Brain microvascular endothelial cell (primary cell): ENCODE data around the gene NUMB.
A peak's percentile ranks its signal among the peaks of the same experiment; 100 is the strongest.

Source experiments
- DNase-seq: peaks from one replicate; pipeline ENCODE4 v3.0.0-alpha.2; 2020
- H3K27ac ChIP-seq: fragments of 250-450 bp; sonication (Bioruptor Pico); 2 replicates; pipeline ENCODE4 v1.5.1; 2020; ENCODE audit warnings: mild to moderate bottlenecking, moderate library complexity
- H3K27me3 ChIP-seq: fragments of 250-450 bp; sonication (Bioruptor Pico); replicated peaks from 2 replicates; pipeline ENCODE4 v1.5.1; 2020; ENCODE audit warnings: mild to moderate bottlenecking
- H3K36me3 ChIP-seq: fragments of 250-450 bp; sonication (Bioruptor Pico); replicated peaks from 2 replicates; pipeline ENCODE4 v1.5.1; 2020; ENCODE audit warnings: mild to moderate bottlenecking
- H3K4me3 ChIP-seq: 2 replicates; pipeline ENCODE4 v1.5.1; 2011; ENCODE audit warnings: low read depth, mild to moderate bottlenecking, control low read depth, low read length, moderate library complexity
- CTCF ChIP-seq: IDR thresholded peaks from 2 replicates; pipeline ENCODE4 v1.5.1; 2011; ENCODE audit warnings: low read depth, mild to moderate bottlenecking, moderate library complexity, low read length, control low read depth, inconsistent platforms; ENCODE audit errors: missing control alignments
- in situ Hi-C: cut with HindIII; loops from 2 replicates; pipeline ENCODE4 v1.10.0; 2017; ENCODE audit warnings: low sequenced_read_pairs, low pct_ligation_motif_present

NUMB gene

DNA sequence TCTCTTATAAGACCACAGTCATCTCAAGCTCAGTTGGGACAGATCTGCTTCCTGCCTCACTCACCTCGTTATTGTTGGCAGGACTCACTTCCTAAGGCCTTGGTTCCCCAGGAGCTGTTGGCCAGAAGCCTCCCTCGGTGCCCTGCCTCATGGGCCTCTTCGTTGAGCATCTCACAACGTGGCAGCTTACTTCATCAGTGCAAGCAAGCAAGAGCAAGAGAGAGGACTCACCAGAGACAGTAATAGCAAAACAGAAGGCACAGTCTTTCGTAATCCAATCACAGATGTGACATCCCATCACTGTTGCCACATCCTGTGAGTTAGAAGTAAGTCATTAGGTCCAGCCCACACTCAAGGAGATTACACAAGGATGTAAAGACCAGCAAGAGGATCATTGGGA is 5.1 kb upstream of the NUMB start:
- no peak for TF ChIP-seq CTCF
- peak overlapping the region; percentile 43 for H3K4me3 ChIP-seq
- H3K36me3 ChIP-seq: no peaks in the 10 kb centered on the region
- peak overlapping the region; percentile 80 for H3K27ac ChIP-seq
- DNase-seq: peak; percentile 96
- H3K27me3 ChIP-seq: no peaks in the 10 kb centered on the region
- in situ Hi-C loops: loop anchor here (25.0 kb wide), 2 partner anchors 176 to 276 kb away; no protein-coding TSS in a partner anchor

- H3K36me3 ChIP-seq: no peaks in the 10 kb centered on the region
- no peak for DNase-seq
- TF ChIP-seq CTCF: no peak
- H3K4me3 ChIP-seq: peak overlapping the region; percentile 43
- no peaks in the 10 kb centered on the region for H3K27me3 ChIP-seq
- in situ Hi-C loops: loop anchor here (25.0 kb wide), 2 partner anchors 176 to 276 kb away; no protein-coding TSS in a partner anchor
- peak overlapping the region; percentile 80 for H3K27ac ChIP-seq
Observed at GRCh38 chr14:73462815-73463214, 4.5 kb upstream of the NUMB start.

GRCh38 chr14:73462048-73462715 is 3.8 kb upstream of the NUMB start:
- peak overlapping the region; percentile 43 for H3K4me3 ChIP-seq
- no peak for DNase-seq
- TF ChIP-seq CTCF: no peak
- H3K27ac ChIP-seq: peak overlapping the region; percentile 14
- H3K36me3 ChIP-seq: no peaks in the 10 kb centered on the region
- in situ Hi-C loops: loop anchor here (25.0 kb wide), 2 partner anchors 175 to 275 kb away; no protein-coding TSS in a partner anchor
- H3K27me3 ChIP-seq: no peaks in the 10 kb centered on the region

GRCh38 chr14:73461478-73462047 is 3.2 kb upstream of the NUMB start:
- peak overlapping the region; percentile 43 for H3K4me3 ChIP-seq
- DNase-seq: no peak
- no peaks in the 10 kb centered on the region for H3K36me3 ChIP-seq
- peak overlapping the region; percentile 14 for H3K27ac ChIP-seq
- in situ Hi-C loops: loop anchor here (25.0 kb wide), 2 partner anchors 174 to 274 kb away; no protein-coding TSS in a partner anchor
- no peaks in the 10 kb centered on the region for H3K27me3 ChIP-seq
- TF ChIP-seq CTCF: no peak

DNA sequence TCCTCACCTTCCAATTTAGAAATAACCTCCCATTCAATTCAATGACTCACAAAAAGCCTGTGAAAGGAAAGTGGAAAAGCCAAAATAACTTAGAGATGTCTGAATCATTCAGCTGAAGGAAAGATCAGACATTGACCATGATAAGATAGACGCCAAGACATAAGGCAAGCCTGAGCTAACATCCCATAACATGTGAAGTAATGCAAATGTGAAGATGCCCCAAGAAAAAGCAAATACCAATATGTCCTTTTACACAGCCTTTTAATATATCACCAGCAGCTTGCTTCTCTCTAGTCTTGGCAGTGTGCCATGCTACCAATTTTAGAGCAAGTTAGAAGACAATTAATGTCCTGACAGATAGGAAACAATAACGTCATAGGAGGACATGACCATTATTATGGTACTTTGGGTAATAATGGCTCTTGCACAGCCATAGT is 2.4 kb upstream of the NUMB start:
- TF ChIP-seq CTCF: no peak
- in situ Hi-C loops: loop anchor here (25.0 kb wide), 2 partner anchors 173 to 273 kb away; no protein-coding TSS in a partner anchor
- no peak overlapping the region for H3K4me3 ChIP-seq
- no peaks in the 10 kb centered on the region for H3K27me3 ChIP-seq
- no peaks in the 10 kb centered on the region for H3K36me3 ChIP-seq
- DNase-seq: peak; percentile 61
- H3K27ac ChIP-seq: peak overlapping the region; percentile 22
